ENCODE measurements around the gene HNF1B.

HNF1B gene

GRCh38 chr17:37772982-37773381, 28.1 kb upstream of the HNF1B start:
- H3K4me3 ChIP-seq (ENCODE audit: control insufficient read depth, low read depth, low read length): no peak overlapping the region
- no peak for DNase-seq (ENCODE audit: low read depth)
- TF ChIP-seq, protein P1, sequence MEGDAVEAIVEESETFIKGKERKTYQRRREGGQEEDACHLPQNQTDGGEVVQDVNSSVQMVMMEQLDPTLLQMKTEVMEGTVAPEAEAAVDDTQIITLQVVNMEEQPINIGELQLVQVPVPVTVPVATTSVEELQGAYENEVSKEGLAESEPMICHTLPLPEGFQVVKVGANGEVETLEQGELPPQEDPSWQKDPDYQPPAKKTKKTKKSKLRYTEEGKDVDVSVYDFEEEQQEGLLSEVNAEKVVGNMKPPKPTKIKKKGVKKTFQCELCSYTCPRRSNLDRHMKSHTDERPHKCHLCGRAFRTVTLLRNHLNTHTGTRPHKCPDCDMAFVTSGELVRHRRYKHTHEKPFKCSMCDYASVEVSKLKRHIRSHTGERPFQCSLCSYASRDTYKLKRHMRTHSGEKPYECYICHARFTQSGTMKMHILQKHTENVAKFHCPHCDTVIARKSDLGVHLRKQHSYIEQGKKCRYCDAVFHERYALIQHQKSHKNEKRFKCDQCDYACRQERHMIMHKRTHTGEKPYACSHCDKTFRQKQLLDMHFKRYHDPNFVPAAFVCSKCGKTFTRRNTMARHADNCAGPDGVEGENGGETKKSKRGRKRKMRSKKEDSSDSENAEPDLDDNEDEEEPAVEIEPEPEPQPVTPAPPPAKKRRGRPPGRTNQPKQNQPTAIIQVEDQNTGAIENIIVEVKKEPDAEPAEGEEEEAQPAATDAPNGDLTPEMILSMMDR (IDR thresholded peaks at IDR 0.05; ENCODE audit: control insufficient read depth, insufficient read depth, low read depth, low read length, missing control alignments): no peak

DNA sequence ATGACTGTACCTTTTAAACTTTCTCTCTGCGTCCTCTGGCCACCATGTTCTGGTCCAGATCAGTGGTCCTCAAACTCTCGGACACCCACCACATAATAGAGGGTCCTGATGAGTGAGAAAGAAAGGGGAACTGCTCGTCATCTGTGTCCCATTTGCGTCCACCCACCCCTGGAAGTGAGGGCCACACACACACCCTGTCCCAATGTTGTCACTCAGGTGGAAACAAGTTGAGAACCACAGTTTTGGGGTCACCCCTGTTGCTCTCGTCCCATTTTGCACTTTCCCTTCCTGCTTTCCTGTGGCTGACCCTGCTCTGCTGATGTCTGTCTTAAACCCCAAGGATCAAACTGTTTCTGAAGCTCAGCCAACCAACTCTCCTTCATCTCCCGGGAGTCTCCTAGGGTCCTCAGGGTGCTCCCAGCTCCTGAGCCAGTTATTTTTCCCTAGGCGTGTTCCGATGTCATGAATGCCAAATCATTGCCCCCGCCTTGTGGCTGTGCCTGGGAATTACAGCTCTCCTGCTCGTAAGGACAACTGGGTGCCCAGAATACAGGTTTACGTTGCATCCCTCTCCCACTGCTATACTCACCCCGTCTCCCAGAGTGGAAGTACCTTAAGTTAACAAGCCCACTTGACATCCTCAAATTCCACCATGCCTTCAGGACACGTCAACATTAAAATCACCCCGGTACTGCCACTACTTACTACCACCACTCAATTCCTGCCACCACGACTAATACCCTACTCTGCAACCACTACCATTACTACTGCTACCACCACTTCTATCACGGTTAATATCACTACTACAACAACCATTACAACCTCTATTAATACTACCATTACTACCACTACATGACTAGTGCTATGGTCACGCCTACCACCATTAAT, 26.0 kb upstream of the HNF1B start:
- H3K4me3 ChIP-seq (ENCODE audit: control insufficient read depth, low read depth, low read length): no peak overlapping the region
- TF ChIP-seq, protein P1 (IDR thresholded peaks at IDR 0.05; ENCODE audit: control insufficient read depth, insufficient read depth, low read depth, low read length, missing control alignments): peak; percentile 91
- DNase-seq (ENCODE audit: low read depth): no peak

- H3K4me3 ChIP-seq (ENCODE audit: control insufficient read depth, low read depth, low read length): no peak overlapping the region
- TF ChIP-seq, protein P1 (IDR thresholded peaks at IDR 0.05; ENCODE audit: control insufficient read depth, insufficient read depth, low read depth, low read length, missing control alignments): no peak
Observed at GRCh38 chr17:37769050-37769449, 24.2 kb upstream of the HNF1B start.

DNA sequence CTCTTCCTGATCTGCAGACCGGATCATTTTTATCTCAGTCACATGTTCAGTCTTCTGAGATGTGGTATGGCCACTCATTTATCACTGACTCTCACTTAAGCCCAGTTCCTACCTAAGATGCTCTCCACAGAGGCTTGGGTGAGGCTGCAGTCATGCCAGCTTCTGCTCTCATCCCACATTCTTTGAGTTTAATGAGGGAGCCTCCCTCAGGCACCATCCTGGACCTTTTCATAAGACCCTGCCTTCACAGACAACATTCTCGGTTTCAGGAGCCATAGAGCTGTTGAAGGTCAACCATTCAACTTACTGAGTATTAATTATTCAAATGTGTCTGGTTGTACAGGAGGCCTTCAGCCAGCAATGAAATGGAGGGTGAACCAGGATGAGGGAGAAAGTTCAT, 23.6 kb upstream of the HNF1B start:
- no peak overlapping the region for H3K4me3 ChIP-seq (ENCODE audit: control insufficient read depth, low read depth, low read length)
- TF ChIP-seq, protein P1 (IDR thresholded peaks at IDR 0.05; ENCODE audit: control insufficient read depth, insufficient read depth, low read depth, low read length, missing control alignments): no peak
- no peak for DNase-seq (ENCODE audit: low read depth)

More at GRCh38 chr17:37769050-37769449, 24.2 kb upstream of the HNF1B start:
- DNase-seq (ENCODE audit: low read depth): no peak

DNA sequence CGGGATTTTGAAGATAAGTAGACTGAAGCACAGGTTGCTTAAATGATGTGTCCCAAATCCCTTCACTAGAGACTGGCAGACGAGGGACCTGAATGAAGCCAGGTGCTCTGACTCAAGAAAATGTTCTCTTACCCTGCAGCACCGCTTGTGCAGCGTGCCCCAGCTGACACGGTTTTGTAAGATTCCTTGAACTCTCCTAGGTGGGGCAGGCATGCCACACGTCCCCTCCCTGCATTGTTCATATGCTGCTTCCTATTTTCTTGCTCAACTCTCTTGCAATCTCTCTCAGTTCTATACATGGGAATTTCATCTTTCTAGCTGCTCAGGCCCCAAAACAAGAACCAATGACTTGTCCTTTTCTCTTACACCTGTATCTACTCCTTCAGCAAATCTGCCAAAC, 22.1 kb upstream of the HNF1B start:
- H3K4me3 ChIP-seq (ENCODE audit: control insufficient read depth, low read depth, low read length): no peak overlapping the region
- TF ChIP-seq, protein P1 (IDR thresholded peaks at IDR 0.05; ENCODE audit: control insufficient read depth, insufficient read depth, low read depth, low read length, missing control alignments): no peak
- DNase-seq (ENCODE audit: low read depth): no peak

GRCh38 chr17:37764383-37764782, 19.5 kb upstream of the HNF1B start:
- TF ChIP-seq, protein P1 (IDR thresholded peaks at IDR 0.05; ENCODE audit: control insufficient read depth, insufficient read depth, low read depth, low read length, missing control alignments): no peak
- DNase-seq (ENCODE audit: low read depth): no peak
- no peak overlapping the region for H3K4me3 ChIP-seq (ENCODE audit: control insufficient read depth, low read depth, low read length)
